Measurements from ENCODE around the gene PPP6R3.

- TF ChIP-seq CTCF (conservative IDR thresholded peaks at IDR 0.05; ENCODE audit: low read length) = no peak
- no peak for TF ChIP-seq EZH2phosphoT487 (IDR thresholded peaks at IDR 0.05; ENCODE audit: borderline replicate concordance)
Observed at GRCh38 chr11:68518191-68518590, 57.6 kb downstream of the PPP6R3 start.

Measured in Loucy (cell line).